CD8-positive, alpha-beta memory T cell (primary cell): ENCODE results near the gene ICA1. TPM values are rescaled to one million over a fixed set of nuclear protein-coding genes. Genes with fewer than 3 reads are reported as not detected.

ENCODE experiments used
- CTCF ChIA-PET: fragments of 350-600 bp; sonication (Branson Sonifier 250); formaldehyde crosslinking; loops from one replicate; lab custom pipeline; 2021; ENCODE audit warnings: antibody characterized with exemption; lab: Charles Lee
- POLR2A ChIA-PET: fragments of 350-600 bp; sonication (Branson Sonifier 250); formaldehyde crosslinking; loops from one replicate; lab custom pipeline; 2021; ENCODE audit warnings: antibody characterized with exemption; lab: Charles Lee
- DNase-seq, 5 donors: peaks; one replicate each; pipeline versions ENCODE4 v3.0.0 to v3.0.0-alpha.2; 2020 to 2022; ENCODE audit warnings: mixed read lengths in 1 of 5
- H3K27ac ChIP-seq: one replicate; pipeline ENCODE4 v1.7.0; 2013; ENCODE audit warnings: low read depth, mild to moderate bottlenecking, low read length, moderate library complexity
- H3K27me3 ChIP-seq: 2 replicates; pipeline ENCODE4 v1.7.0; 2013; ENCODE audit warnings: low read length, mild to moderate bottlenecking; ENCODE audit not compliant: insufficient read depth, poor library complexity, severe bottlenecking
- H3K36me3 ChIP-seq: 2 replicates; pipeline ENCODE4 v1.7.0; 2013; ENCODE audit warnings: mild to moderate bottlenecking, low read length, moderate library complexity; ENCODE audit not compliant: insufficient read depth
- H3K4me1 ChIP-seq: 2 replicates; pipeline ENCODE4 v1.7.0; 2013; ENCODE audit warnings: mild to moderate bottlenecking, low read length, moderate library complexity; ENCODE audit not compliant: insufficient read depth
- H3K4me3 ChIP-seq: 2 replicates; pipeline ENCODE4 v1.7.0; 2013; ENCODE audit warnings: mild to moderate bottlenecking, low read length
- H3K9me3 ChIP-seq: 2 replicates; pipeline ENCODE4 v1.7.0; 2013; ENCODE audit warnings: mild to moderate bottlenecking, low read length
- H3K27ac Mint-ChIP-seq, 8 donors: one replicate each; pipeline ENCODE4 v1.8.0; 2020 to 2021; ENCODE audit warnings: mixed read lengths in 8 of 8, mild to moderate bottlenecking in 6 of 8, inconsistent platforms in 3 of 8, moderate library complexity in 3 of 8
- H3K27me3 Mint-ChIP-seq, 2 donors: one replicate each; pipeline ENCODE4 v1.8.0; 2020 to 2021; ENCODE audit warnings: mixed read lengths in 2 of 2, mild to moderate bottlenecking in 1 of 2, moderate library complexity in 1 of 2
- H3K36me3 Mint-ChIP-seq, 3 donors: one replicate each; pipeline ENCODE4 v1.8.0; 2020 to 2021; ENCODE audit warnings: mixed read lengths in 3 of 3, inconsistent platforms in 1 of 3, mild to moderate bottlenecking in 1 of 3
- H3K4me1 Mint-ChIP-seq, 3 donors: one replicate each; pipeline ENCODE4 v1.8.0; 2020 to 2021; ENCODE audit warnings: mixed read lengths in 3 of 3, inconsistent platforms in 1 of 3, mild to moderate bottlenecking in 1 of 3
- H3K4me3 Mint-ChIP-seq, 7 donors: one replicate each; pipeline ENCODE4 v1.8.0; 2020 to 2021; ENCODE audit warnings: mixed read lengths in 7 of 7, mild to moderate bottlenecking in 6 of 7, moderate library complexity in 4 of 7, inconsistent platforms in 2 of 7
- H3K9me3 Mint-ChIP-seq, 5 donors: one replicate each; pipeline ENCODE4 v1.8.0; 2020 to 2022; ENCODE audit warnings: mixed read lengths in 5 of 5, mild to moderate bottlenecking in 3 of 5, moderate library complexity in 2 of 5, inconsistent platforms in 1 of 5
- polyA plus RNA-seq: library from polyadenylated mRNA; unstranded; fragments of 300-500 nt; fragmentation: Illumina TruSeq; gene quantifications from one replicate; pipeline ENCODE4 v1.2.3, GENCODE V29; 2021
- total RNA-seq, 2 experiments: library from RNA; stranded (reverse); gene quantifications; one replicate each; pipeline ENCODE4 v1.2.3, GENCODE V29; 2021

Gene ICA1
- total and polyA plus RNA-seq, 3 experiments from 2014 or later = 0.33 to 3.3 (median 0.46) TPM

DNA sequence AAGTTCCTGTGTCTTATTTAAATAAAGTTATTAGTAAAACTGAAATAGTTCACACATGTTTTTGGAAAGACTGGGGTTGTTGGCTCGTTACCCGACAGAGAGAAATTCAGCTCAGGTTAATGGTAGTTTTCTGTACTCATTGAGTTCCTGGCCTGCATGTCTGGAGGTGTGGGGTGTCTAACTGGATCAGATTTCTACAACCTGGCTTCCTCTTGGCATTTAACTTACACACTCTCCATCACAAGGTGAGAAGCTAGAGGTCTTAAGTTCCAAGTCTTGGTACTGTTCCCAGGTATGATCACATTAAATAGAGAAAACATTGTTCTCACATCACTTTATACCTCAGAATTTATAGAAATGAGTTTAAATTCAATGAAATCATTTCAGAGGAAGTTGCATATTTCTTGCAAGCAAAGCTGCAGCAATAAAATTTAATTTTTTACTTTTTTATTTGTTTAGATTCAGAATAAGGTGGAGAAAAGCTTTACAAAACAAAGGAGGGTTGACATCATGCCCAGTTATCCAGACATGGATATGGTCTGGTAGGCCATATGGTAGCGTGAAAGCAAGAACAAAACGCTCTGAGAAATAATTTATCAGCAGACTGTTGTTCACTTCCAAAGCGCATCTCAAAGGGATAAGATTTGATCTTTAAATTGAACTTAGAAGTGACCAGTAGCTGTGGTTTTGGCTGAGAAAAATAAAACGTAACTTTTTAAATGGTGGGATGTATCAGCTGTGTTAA, 172.8 kb downstream of the ICA1 start:
- CTCF ChIA-PET = no interaction called here
- Histone ChIP-seq H3K4me3 (no peak overlapping the region), H3K27me3 (no peaks in the 10 kb centered on the region), H3K36me3 (peaks cover 11% of the 10 kb centered on the region), H3K9me3 (no peaks in the 10 kb centered on the region), H3K4me1 (no peaks in the 10 kb centered on the region), H3K27ac (no peak overlapping the region)
- no peak for DNase-seq
- Mint-ChIP-seq H3K4me3 (no peak overlapping the region), H3K27ac (peak overlapping the region in 1 of 8 donors; percentile 9), H3K27me3 (no peaks in the 10 kb centered on the region), H3K9me3 (no peaks in the 10 kb centered on the region), H3K4me1 (peaks cover 2 to 10% (median 5%) of the 10 kb centered on the region in 3 donors), H3K36me3 (peaks cover 30 to 57% (median 33%) of the 10 kb centered on the region in 3 donors)
- POLR2A ChIA-PET = no interaction called here

DNA sequence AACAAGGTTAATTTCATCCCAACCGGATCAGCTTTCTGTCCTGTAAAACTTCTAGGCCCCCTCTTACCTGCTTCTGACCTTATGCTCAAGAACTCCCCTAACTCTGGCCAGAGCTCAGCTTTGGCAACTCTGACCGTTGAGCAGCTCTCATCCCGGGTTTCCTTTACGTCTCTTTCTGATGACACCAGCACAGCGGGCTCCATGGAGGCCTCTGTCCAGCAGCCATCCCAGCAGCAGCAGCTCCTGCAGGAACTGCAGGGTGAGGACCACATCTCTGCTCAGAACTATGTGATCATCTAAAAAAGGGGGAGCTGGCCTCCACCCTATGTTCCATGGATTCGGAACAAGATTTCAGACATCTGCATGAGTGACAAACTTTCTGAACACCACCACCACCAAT, 175.7 kb downstream of the ICA1 start:
- ChIA-PET CTCF (interaction anchor here (1.1 to 1.6 kb wide), 3 partner anchors 10 to 39 kb away, joined by 3 to 5 read pairs (median 3); no protein-coding TSS in a partner anchor), POLR2A (no interaction called here)
- Mint-ChIP-seq H3K4me3 (no peak overlapping the region), H3K27me3 (no peaks in the 10 kb centered on the region), H3K27ac (peak overlapping the region in 2 of 8 donors; percentile 18 to 44), H3K36me3 (peaks cover 24 to 61% (median 25%) of the 10 kb centered on the region in 3 donors), H3K4me1 (peaks cover 2 to 16% (median 5%) of the 10 kb centered on the region in 3 donors), H3K9me3 (no peaks in the 10 kb centered on the region)
- Histone ChIP-seq H3K9me3 (no peaks in the 10 kb centered on the region), H3K27me3 (no peaks in the 10 kb centered on the region), H3K4me3 (no peak overlapping the region), H3K4me1 (no peaks in the 10 kb centered on the region), H3K36me3 (peaks cover 11% of the 10 kb centered on the region), H3K27ac (no peak overlapping the region)
- no peak for DNase-seq

- Histone ChIP-seq H3K27me3 (no peaks in the 10 kb centered on the region), H3K36me3 (peaks cover 11% of the 10 kb centered on the region), H3K27ac (no peak overlapping the region), H3K9me3 (no peaks in the 10 kb centered on the region), H3K4me1 (no peaks in the 10 kb centered on the region), H3K4me3 (no peak overlapping the region)
- H3K27me3 Mint-ChIP-seq = no peaks in the 10 kb centered on the region
- H3K9me3 Mint-ChIP-seq = no peaks in the 10 kb centered on the region
- DNase-seq = no peak
- CTCF ChIA-PET = interaction anchor here (1.0 to 1.6 kb wide), 3 partner anchors 11 to 105 kb away, joined by 3 to 5 read pairs (median 4); no protein-coding TSS in a partner anchor
- POLR2A ChIA-PET = no interaction called here
- peaks cover 2 to 16% (median 5%) of the 10 kb centered on the region in 3 donors for H3K4me1 Mint-ChIP-seq
- peaks cover 24 to 59% (median 25%) of the 10 kb centered on the region in 3 donors for H3K36me3 Mint-ChIP-seq
- H3K4me3 Mint-ChIP-seq = no peak overlapping the region
- H3K27ac Mint-ChIP-seq = peak overlapping the region in 1 of 8 donors; percentile 57
Measured at GRCh38 chr7:8085420-8085819, 176.5 kb downstream of the ICA1 start.

DNA sequence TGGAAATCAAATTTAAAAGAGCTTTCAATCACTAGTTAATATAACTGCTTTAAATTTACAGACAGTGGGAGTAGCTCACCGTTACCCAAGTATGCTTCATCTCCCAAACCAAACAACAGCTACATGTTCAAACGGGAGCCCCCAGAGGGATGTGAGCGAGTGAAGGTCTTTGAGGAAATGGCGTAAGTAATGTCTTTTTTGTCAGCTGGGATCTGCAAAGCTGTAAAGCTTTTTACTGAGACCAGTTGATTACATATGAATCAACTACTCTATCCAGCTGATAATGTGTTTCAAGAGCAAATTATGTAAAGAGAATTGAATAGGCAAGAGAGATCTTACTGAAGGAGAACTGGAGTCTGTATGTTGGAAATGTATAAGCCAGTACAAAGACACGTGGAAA, 177.1 kb downstream of the ICA1 start:
- Histone ChIP-seq H3K4me3 (no peak overlapping the region), H3K4me1 (no peaks in the 10 kb centered on the region), H3K9me3 (no peaks in the 10 kb centered on the region), H3K27me3 (no peaks in the 10 kb centered on the region), H3K36me3 (peaks cover 11% of the 10 kb centered on the region), H3K27ac (no peak overlapping the region)
- DNase-seq = no peak
- peaks cover 21 to 58% (median 24%) of the 10 kb centered on the region in 3 donors for H3K36me3 Mint-ChIP-seq
- peaks cover 3 to 16% (median 5%) of the 10 kb centered on the region in 3 donors for H3K4me1 Mint-ChIP-seq
- CTCF ChIA-PET = interaction anchor here (1.0 kb wide), 1 partner anchor 105 kb away, joined by 4 read pairs; no protein-coding TSS in a partner anchor
- H3K27ac Mint-ChIP-seq = peak overlapping the region in 2 of 8 donors; percentile 11 to 57
- POLR2A ChIA-PET = no interaction called here
- no peak overlapping the region for H3K4me3 Mint-ChIP-seq
- no peaks in the 10 kb centered on the region for H3K27me3 Mint-ChIP-seq
- no peaks in the 10 kb centered on the region for H3K9me3 Mint-ChIP-seq

DNA sequence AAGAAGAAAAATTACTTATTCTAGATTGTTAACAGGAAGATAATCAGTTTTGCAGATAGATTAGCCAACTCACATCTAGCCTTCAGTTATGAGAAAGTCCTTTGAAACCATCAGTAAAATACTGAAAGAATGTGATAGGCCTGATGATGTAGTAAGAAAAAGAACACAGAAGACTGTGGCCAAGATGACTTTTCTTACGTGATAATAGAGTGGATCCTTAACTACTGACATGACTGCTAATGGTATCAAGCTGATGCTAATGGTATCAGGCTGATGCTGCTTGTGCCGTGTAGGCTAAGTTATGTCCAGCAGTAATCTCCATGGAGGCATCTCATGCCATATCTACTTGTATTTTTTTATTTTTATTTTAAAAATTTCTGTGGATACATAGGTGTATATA, 179.2 kb downstream of the ICA1 start:
- H3K9me3 Mint-ChIP-seq = no peaks in the 10 kb centered on the region
- Histone ChIP-seq H3K27ac (no peak overlapping the region), H3K27me3 (no peaks in the 10 kb centered on the region), H3K36me3 (peaks cover 11% of the 10 kb centered on the region), H3K9me3 (no peaks in the 10 kb centered on the region), H3K4me3 (no peak overlapping the region), H3K4me1 (no peaks in the 10 kb centered on the region)
- peaks cover 17 to 48% (median 26%) of the 10 kb centered on the region in 3 donors for H3K36me3 Mint-ChIP-seq
- H3K4me3 Mint-ChIP-seq = no peak overlapping the region
- CTCF ChIA-PET = interaction anchor here (1.4 kb wide), 1 partner anchor 39 kb away, joined by 3 read pairs; no protein-coding TSS in a partner anchor
- no peak overlapping the region for H3K27ac Mint-ChIP-seq
- POLR2A ChIA-PET = no interaction called here
- H3K27me3 Mint-ChIP-seq = no peaks in the 10 kb centered on the region
- peaks cover 5 to 16% (median 10%) of the 10 kb centered on the region in 3 donors for H3K4me1 Mint-ChIP-seq
- DNase-seq = no peak

DNA sequence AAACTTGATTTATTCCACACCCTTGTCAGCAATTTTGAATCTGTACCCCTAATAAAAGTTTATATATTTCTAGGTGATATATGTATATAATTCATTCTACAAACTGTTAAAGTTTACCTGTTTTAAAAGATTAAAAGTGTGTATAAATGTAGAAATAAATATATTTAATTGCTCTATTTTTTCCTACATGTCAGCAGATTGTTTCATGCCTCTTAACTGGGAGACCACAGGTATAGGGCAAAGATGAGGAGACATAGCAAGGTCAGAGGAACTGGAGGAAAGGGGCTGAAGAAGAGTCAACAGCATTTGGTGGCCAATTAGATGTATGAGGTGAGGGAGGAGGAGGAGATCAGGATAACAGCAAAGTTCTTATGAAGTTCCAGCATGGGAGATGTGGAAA, 183.5 kb downstream of the ICA1 start:
- Mint-ChIP-seq H3K27ac (no peak overlapping the region), H3K36me3 (peaks cover 6 to 21% (median 19%) of the 10 kb centered on the region in 3 donors), H3K4me1 (peaks cover 2 to 10% (median 9%) of the 10 kb centered on the region in 3 donors), H3K27me3 (no peaks in the 10 kb centered on the region), H3K4me3 (no peak overlapping the region), H3K9me3 (no peaks in the 10 kb centered on the region)
- H3K9me3 ChIP-seq = no peaks in the 10 kb centered on the region
- H3K27ac ChIP-seq = no peak overlapping the region
- no peaks in the 10 kb centered on the region for H3K27me3 ChIP-seq
- H3K4me1 ChIP-seq = no peaks in the 10 kb centered on the region
- CTCF ChIA-PET = no interaction called here
- no peak overlapping the region for H3K4me3 ChIP-seq
- DNase-seq = no peak
- no peaks in the 10 kb centered on the region for H3K36me3 ChIP-seq
- POLR2A ChIA-PET = no interaction called here

GRCh38 chr7:8070451-8071180, 191.4 kb downstream of the ICA1 start:
- Mint-ChIP-seq H3K36me3 (peaks cover 17 to 55% (median 39%) of the 10 kb centered on the region in 3 donors), H3K27ac (peak overlapping the region in 2 of 8 donors; percentile 14 to 44), H3K4me1 (peaks cover 47 to 62% (median 62%) of the 10 kb centered on the region in 3 donors), H3K4me3 (no peak overlapping the region), H3K9me3 (no peaks in the 10 kb centered on the region), H3K27me3 (peaks cover 0 to 2% of the 10 kb centered on the region in 2 donors)
- H3K36me3 ChIP-seq = peaks cover 4% of the 10 kb centered on the region
- DNase-seq = no peak
- no peaks in the 10 kb centered on the region for H3K9me3 ChIP-seq
- no peaks in the 10 kb centered on the region for H3K4me1 ChIP-seq
- CTCF ChIA-PET = no interaction called here
- H3K27me3 ChIP-seq = no peaks in the 10 kb centered on the region
- POLR2A ChIA-PET = no interaction called here
- H3K4me3 ChIP-seq = no peak overlapping the region
- H3K27ac ChIP-seq = no peak overlapping the region
